NCI-H82 (cell line): ENCODE data around the gene RYR2.

Source experiments
- DNase-seq: peaks from one replicate; lab custom pipeline; 2025; lab: John Stamatoyannopoulos, UW

Gene RYR2

GRCh38 chr1:237736372-237737029 lies 694.5 kb downstream of the RYR2 start:
- peak; percentile 8 for DNase-seq

- no peak for DNase-seq
Observed at GRCh38 chr1:237737448-237737847, 695.5 kb downstream of the RYR2 start.

- DNase-seq: no peak
Observed at GRCh38 chr1:237737938-237738610, 696.1 kb downstream of the RYR2 start.

DNA sequence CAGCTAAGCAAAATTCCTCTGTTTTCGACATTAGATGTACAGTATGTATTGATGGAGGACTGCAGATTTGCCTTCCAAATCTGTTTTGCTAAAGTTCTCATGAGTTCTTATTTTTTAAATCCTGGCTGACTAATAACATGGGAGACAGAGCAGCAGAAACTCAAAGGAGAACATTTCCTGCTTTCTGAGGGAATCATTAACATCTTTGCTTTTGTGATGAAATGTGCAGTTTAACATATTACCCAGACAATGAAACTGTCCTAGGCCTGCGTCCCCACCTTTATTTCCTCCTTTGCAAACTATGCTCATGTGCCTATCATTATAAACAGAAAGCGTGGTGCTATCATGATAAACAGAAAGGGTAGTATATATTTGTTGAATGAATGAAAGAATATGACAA lies 698.9 kb downstream of the RYR2 start:
- no peak for DNase-seq

DNA sequence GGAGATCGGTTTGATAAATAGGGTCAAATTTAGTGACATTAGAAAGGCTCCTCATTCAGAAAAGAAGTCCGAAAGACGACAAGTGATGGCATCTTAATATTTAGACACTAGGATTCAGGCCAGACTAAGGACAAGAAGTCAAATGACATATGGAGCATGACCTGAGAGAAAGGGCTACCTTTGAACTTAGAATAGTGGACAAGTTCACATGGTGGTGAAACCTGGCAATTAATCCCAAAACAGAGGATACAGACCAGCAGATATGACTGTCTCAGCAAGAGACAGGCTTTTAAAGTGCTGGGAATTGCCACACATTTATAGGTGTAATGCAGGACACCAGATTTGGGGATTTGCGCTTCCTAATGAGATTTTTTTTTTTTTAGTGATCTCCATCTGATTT lies 703.6 kb downstream of the RYR2 start:
- no peak for DNase-seq

GRCh38 chr1:237748171-237748960 lies 706.4 kb downstream of the RYR2 start:
- DNase-seq: no peak

- no peak for DNase-seq
Observed at GRCh38 chr1:237749122-237749521, 707.1 kb downstream of the RYR2 start.

DNA sequence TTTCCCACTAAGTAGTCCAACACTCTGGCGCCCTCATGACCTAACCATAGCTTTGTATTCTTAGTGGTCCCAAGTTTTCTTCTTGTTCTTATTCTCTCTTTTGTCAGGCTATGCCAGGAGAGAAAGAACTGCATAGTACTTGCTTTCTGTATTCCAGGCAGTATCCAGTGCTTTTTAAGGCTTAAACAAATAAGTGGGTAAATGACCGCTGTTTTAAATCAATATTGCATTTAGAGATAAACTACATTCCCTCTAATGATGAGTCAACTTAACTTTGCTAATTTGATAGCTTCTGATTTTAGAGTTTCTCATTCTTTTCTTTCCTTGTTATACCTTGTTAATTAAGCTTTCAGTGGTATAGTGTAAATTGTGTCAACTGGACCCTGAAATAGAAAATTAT lies 709.1 kb downstream of the RYR2 start:
- DNase-seq: no peak

DNA sequence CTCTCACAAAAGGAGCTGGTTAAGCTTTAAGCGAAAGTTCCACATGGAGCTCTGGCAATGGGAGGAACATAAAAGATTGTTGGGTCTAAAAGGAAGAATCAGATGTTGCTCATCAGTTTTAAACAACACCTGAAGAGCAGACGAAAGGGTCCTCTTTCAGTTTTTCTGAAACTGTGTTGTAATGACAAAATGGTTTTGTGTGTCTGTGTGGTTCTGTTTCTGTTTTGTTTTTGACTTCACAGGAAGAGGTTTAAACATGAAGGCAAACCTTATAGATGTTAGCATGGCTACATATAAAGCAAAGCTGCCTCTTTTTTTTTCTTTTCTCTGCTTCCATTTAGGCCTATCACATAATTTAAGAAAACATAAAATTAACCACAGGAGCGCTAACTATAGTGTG lies 712.6 kb downstream of the RYR2 start:
- DNase-seq: no peak

GRCh38 chr1:237756304-237756967 lies 714.5 kb downstream of the RYR2 start:
- no peak for DNase-seq

DNA sequence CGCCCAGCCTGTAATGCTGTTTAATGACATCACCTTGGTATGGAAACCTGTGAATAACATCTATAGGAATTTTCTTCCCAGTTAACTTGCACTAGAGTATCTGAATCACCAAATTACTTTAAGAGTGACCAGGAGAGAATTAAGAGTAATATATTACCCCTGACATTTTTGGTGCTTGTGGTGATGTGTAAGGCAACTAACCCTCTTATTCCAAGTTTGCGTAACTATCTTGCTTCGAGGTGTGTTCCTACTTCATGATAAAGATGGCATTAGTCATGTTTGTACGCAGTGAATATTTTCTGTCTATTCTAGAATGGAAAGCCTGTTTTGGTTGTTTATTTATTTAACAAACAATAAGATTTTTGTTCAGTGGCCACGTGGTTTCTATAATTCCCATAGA lies 717.4 kb downstream of the RYR2 start:
- no peak for DNase-seq

DNA sequence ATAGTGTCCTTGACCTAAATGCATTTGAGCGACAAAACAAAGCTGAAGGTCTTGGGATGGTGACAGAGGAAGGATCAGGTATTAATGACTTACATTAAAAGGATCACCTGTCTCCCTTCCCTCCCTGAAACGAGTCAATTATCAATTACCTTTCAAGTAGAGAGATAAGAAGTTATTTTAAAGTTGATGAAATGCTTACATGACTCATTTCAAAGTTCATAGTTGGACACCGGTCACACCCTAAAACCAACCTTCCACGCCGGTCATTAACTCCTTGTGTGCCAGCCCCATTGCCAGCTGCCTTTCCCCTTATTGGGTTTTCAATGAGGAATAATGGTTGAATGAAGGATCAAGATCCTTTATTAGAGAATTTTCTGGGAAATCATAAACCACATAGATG lies 719.0 kb downstream of the RYR2 start:
- no peak for DNase-seq

- no peak for DNase-seq
Observed at GRCh38 chr1:237763137-237763536, 721.2 kb downstream of the RYR2 start.

DNA sequence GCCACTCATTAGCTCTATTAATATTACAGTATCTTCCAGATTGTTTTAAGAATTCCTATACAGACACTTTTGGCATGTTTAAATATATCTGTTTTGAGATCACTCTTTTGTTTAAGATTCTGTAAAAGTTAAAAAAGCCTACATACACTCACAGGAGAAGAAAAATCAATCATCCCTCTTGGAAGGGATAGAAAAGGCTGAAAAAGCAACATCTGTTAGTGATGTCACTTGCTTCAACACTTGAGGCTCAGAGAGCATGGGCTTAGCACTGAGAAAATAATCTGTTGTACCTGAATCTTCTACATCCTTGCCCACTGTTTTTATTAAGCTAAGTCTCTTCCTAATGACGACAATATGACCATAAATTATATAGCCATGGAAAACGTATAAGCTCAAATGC lies 721.8 kb downstream of the RYR2 start:
- DNase-seq: no peak

- DNase-seq: no peak
Observed at GRCh38 chr1:237769916-237770315, 727.9 kb downstream of the RYR2 start.

DNA sequence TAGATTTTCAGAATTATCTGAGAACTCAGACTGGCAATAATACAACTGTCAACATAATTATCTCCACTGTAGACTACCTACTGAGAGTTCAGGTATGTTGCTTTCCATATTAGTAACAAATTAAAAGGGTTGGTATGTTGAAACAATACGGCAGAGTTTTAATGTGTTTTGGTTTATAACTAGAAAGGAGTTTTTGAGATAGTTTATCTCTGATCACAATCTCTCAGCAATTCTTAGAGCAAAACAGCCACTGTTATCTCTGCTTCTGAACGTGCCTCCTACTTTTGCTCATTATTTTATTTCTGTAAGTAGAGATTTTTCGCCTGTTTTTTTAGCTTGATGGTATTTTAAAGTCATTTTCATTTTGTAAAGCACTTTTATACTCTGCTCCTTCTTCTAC lies 730.0 kb downstream of the RYR2 start:
- DNase-seq: no peak

DNA sequence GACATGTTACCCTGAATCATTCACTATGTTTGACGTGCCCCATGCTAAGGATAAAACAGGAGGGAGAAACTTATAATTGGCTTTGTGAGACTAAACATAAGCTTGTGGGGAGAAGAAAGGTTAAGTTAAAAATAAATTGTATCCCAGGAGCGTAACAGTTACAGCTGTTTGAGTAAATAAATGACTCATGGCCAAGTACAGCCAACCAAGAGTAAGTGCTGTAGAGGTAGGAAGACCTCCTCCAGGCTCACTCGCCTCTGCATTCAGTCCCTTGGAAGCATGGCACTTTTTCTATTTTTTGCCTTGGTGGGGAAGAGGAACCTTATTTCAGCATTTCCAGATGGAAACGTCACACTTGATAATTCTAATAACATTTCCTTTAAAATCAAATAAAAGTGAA lies 732.3 kb downstream of the RYR2 start:
- DNase-seq: no peak

- no peak for DNase-seq
Observed at GRCh38 chr1:237779356-237779755, 737.4 kb downstream of the RYR2 start.

- no peak for DNase-seq
Observed at GRCh38 chr1:237786066-237786719, 744.2 kb downstream of the RYR2 start.

- no peak for DNase-seq
Observed at GRCh38 chr1:237788069-237788468, 746.1 kb downstream of the RYR2 start.

GRCh38 chr1:237789619-237790018 lies 747.6 kb downstream of the RYR2 start:
- DNase-seq: no peak

DNA sequence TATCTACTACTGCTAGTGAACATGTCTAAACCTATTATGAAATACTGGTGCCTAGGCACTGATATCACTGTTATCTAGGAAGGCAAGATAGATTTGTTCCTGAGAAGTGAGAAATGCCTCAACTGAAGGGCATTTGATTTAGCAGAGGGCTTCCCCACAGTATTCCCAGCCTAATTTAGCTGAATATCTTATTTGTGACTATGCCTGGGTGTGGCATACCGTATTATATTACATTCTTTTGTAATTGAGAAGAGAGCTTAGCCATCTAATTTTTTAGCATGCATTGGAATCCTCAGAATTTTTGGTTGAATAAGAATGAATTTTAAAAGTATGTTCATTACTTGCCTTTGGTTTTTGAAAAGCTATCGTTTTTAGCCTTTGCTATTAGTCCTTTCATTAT lies 749.6 kb downstream of the RYR2 start:
- DNase-seq: no peak
